ENCODE results near the gene IARS2.
"Not testable (repeated sequence)": the region's sequence is repeated elsewhere in the genome, so short reads cannot be mapped to it uniquely, and the experiment has no call there.

Gene IARS2

GRCh38 chr1:220094016-220094911 is at the start of gene IARS2:
Gene IARS2, plus strand, starts transcription at chr1:220094132. Its CDS starts 85 bp downstream, at chr1:220094217.
- DNase-seq (ENCODE audit: low read depth in 1 of 2, low spot score in 1 of 2), result peak; percentile 87 to 90

- no peak for DNase-seq (ENCODE audit: low read depth in 1 of 2, low spot score in 1 of 2)
Measured at GRCh38 chr1:220044678-220045355, 49.1 kb upstream of the IARS2 start.

GRCh38 chr1:220045356-220046051 is 48.4 kb upstream of the IARS2 start:
- DNase-seq (ENCODE audit: low read depth in 1 of 2, low spot score in 1 of 2), result no peak

- peak; percentile 85 to 91 for DNase-seq (ENCODE audit: low read depth in 1 of 2, low spot score in 1 of 2)
Measured at GRCh38 chr1:220046052-220046930, 47.6 kb upstream of the IARS2 start, which contains the start of gene EPRS1. Gene EPRS1, minus strand, starts transcription at chr1:220046505. Its CDS starts 117 bp downstream, at chr1:220046388.

- no peak for DNase-seq (ENCODE audit: low read depth in 1 of 2, low spot score in 1 of 2)
Measured at GRCh38 chr1:220056374-220056773, 37.6 kb upstream of the IARS2 start.

- DNase-seq (ENCODE audit: low read depth in 1 of 2, low spot score in 1 of 2), result no peak
Measured at GRCh38 chr1:220060876-220061275, 33.1 kb upstream of the IARS2 start.

- no peak for DNase-seq (ENCODE audit: low read depth in 1 of 2, low spot score in 1 of 2)
Measured at GRCh38 chr1:220062629-220063028, 31.3 kb upstream of the IARS2 start.

GRCh38 chr1:220067269-220068204 is 26.4 kb upstream of the IARS2 start:
- no peak for DNase-seq (ENCODE audit: low read depth in 1 of 2, low spot score in 1 of 2)

GRCh38 chr1:220076861-220077762 is 16.8 kb upstream of the IARS2 start:
- no peak for DNase-seq (ENCODE audit: low read depth in 1 of 2, low spot score in 1 of 2)

GRCh38 chr1:220077887-220078286 is 16.0 kb upstream of the IARS2 start:
- no peak for DNase-seq (ENCODE audit: low read depth in 1 of 2, low spot score in 1 of 2)

GRCh38 chr1:220084460-220084859 is 9.5 kb upstream of the IARS2 start:
- DNase-seq (ENCODE audit: low read depth in 1 of 2, low spot score in 1 of 2), result no peak

- DNase-seq (ENCODE audit: low read depth in 1 of 2, low spot score in 1 of 2), result not testable (repeated sequence)
Measured at GRCh38 chr1:220086261-220086686, 7.7 kb upstream of the IARS2 start.

- peak; percentile 92 to 96 for DNase-seq (ENCODE audit: low read depth in 1 of 2, low spot score in 1 of 2)
Measured at GRCh38 chr1:220089650-220090556, 4.0 kb upstream of the IARS2 start, which contains the start of gene BPNT1. Gene BPNT1, minus strand, starts transcription at chr1:220089788. Its CDS starts 9,942 bp downstream, at chr1:220079846.

GRCh38 chr1:220092694-220093093 is 1.2 kb upstream of the IARS2 start:
- DNase-seq (ENCODE audit: low read depth in 1 of 2, low spot score in 1 of 2), result no peak

GRCh38 chr1:220093361-220094015 is 444 bp upstream of the IARS2 start:
- no peak for DNase-seq (ENCODE audit: low read depth in 1 of 2, low spot score in 1 of 2)

- DNase-seq (ENCODE audit: low read depth in 1 of 2, low spot score in 1 of 2), result no peak
Measured at GRCh38 chr1:220099826-220100225, 5.9 kb downstream of the IARS2 start.

GRCh38 chr1:220110473-220110872 is 16.5 kb downstream of the IARS2 start:
- not testable (repeated sequence) for DNase-seq (ENCODE audit: low read depth in 1 of 2, low spot score in 1 of 2)

Measured in activated T-helper 1 cell treated with anti-CD3 and anti-CD28 coated beads, Interleukin-2, amount 50 U/mL, for 16 hours (primary cell).